NCI-H1436 (cell line): Measurements from ENCODE around the gene CISD1.
"Not testable (repeated sequence)": the region's sequence is repeated elsewhere in the genome, so short reads cannot be mapped to it uniquely, and the experiment has no call there.

ENCODE experiments used
- DNase-seq: peaks from one replicate; lab custom pipeline; 2025; lab: John Stamatoyannopoulos, UW

Gene CISD1

GRCh38 chr10:58268946-58269781, at the start of gene CISD1:
CISD1 (plus strand) TSS chr10:58269162; CDS start chr10:58269274, 112 bp downstream.
- DNase-seq = peak; percentile 97

GRCh38 chr10:58219875-58220274, 49.1 kb upstream of the CISD1 start:
- no peak for DNase-seq

GRCh38 chr10:58220769-58221451, 48.1 kb upstream of the CISD1 start:
- no peak for DNase-seq

- no peak for DNase-seq
These were observed 43.3 kb upstream of the CISD1 start for GRCh38 chr10:58225654-58226053.

- not testable (repeated sequence) for DNase-seq
These were observed 39.1 kb upstream of the CISD1 start for GRCh38 chr10:58229856-58230255.

- no peak for DNase-seq
These were observed 31.7 kb upstream of the CISD1 start for GRCh38 chr10:58237014-58237834.

- DNase-seq = no peak
These were observed 29.3 kb upstream of the CISD1 start for GRCh38 chr10:58239561-58240169.

- no peak for DNase-seq
These were observed 28.4 kb upstream of the CISD1 start for GRCh38 chr10:58240531-58240930.

GRCh38 chr10:58241346-58241745, 27.6 kb upstream of the CISD1 start:
- DNase-seq = no peak

- no peak for DNase-seq
These were observed 25.7 kb upstream of the CISD1 start for GRCh38 chr10:58243269-58243668.

GRCh38 chr10:58243801-58244200, 25.2 kb upstream of the CISD1 start:
- DNase-seq = not testable (repeated sequence)

- not testable (repeated sequence) for DNase-seq
These were observed 24.7 kb upstream of the CISD1 start for GRCh38 chr10:58244242-58244641.

GRCh38 chr10:58244666-58245065, 24.3 kb upstream of the CISD1 start:
- DNase-seq = not testable (repeated sequence)

- no peak for DNase-seq
These were observed 15.8 kb upstream of the CISD1 start for GRCh38 chr10:58253184-58253583.

GRCh38 chr10:58254644-58255043, 14.3 kb upstream of the CISD1 start:
- no peak for DNase-seq

GRCh38 chr10:58256013-58256780, 12.8 kb upstream of the CISD1 start:
- not testable (repeated sequence) for DNase-seq

GRCh38 chr10:58258977-58259692, 9.8 kb upstream of the CISD1 start:
- no peak for DNase-seq

GRCh38 chr10:58260334-58260733, 8.6 kb upstream of the CISD1 start:
- DNase-seq = no peak

GRCh38 chr10:58262766-58263165, 6.2 kb upstream of the CISD1 start:
- DNase-seq = no peak

- DNase-seq = no peak
These were observed 4.2 kb upstream of the CISD1 start for GRCh38 chr10:58264780-58265179.

GRCh38 chr10:58265249-58265648, 3.7 kb upstream of the CISD1 start:
- no peak for DNase-seq
